Measurements from ENCODE around the gene EP400. TPM values are rescaled to one million over a fixed set of nuclear protein-coding genes. Genes with fewer than 3 reads are reported as not detected.

The EP400 gene
- total and polyA plus RNA-seq, 9 of the 15 experiments (the other 6 are each of a cell fraction or from before 2014, with no cell fraction given), result 4.5 to 58.0 (median 7.0) TPM

- Histone ChIP-seq H3K4me2 (ENCODE audit: insufficient read depth, low read length) (no peak overlapping the region), H3K79me2 (ENCODE audit: control insufficient read depth, insufficient read depth, low read length) (no peaks in the 10 kb centered on the region), H3K9me1 (ENCODE audit: control insufficient read depth, insufficient read depth, low read length) (no peaks in the 10 kb centered on the region), H3K4me1 (replicated peaks in 1 of 2; ENCODE audit: control insufficient read depth in 2 of 2, insufficient read depth in 2 of 2, low read length in 2 of 2) (peaks cover 0 to 6% of the 10 kb centered on the region in 2 experiments; a peak in 1 of 5 replicates), H3K27me3 (ENCODE audit: control insufficient read depth in 2 of 2, insufficient read depth in 2 of 2, low read length in 2 of 2) (no peaks in the 10 kb centered on the region), H3K9ac (ENCODE audit: insufficient read depth in 1 of 2, low read depth in 2 of 2, low read length in 2 of 2) (no peak overlapping the region), H3K36me3 (ENCODE audit: control insufficient read depth, insufficient read depth, low read length) (peaks cover 94% of the 10 kb centered on the region), H3K9me3 (replicated peaks; ENCODE audit: control insufficient read depth, insufficient read depth, low read depth, low read length) (no peaks in the 10 kb centered on the region), H2AFZ (ENCODE audit: low read depth, low read length) (no peak overlapping the region), H3K27ac (ENCODE audit: extremely low read depth, low read depth, low read length) (no peak overlapping the region), H4K20me1 (replicated peaks; ENCODE audit: control insufficient read depth, insufficient read depth, low read length) (no peaks in the 10 kb centered on the region; the same call in 1 of the 2 replicates), H3K4me3 (no peak overlapping the region)
- intact Hi-C loops (cut with micrococcal nuclease) (no loop called here), in situ Hi-C loops (cut with MboI) (no loop called here)
- 98% methylated on average over 18 of the region's 18 CpGs for WGBS (ENCODE audit: insufficient coverage, low coverage, missing lambda C conversion rate)
- no peak for DNase-seq (ENCODE audit: extremely low read depth in 1 of 4, low spot score in 3 of 4)
- POLR2A ChIA-PET, result no interaction called here
- CTCF ChIA-PET (ENCODE audit: low intra/inter-chr PET ratio), result no interaction called here
- no peak for TF ChIP-seq POU5F1 (IDR thresholded peaks at IDR 0.05; ENCODE audit: borderline replicate concordance, low read depth, low read length, partially characterized antibody)
- no peak for TF ChIP-seq MAFG (tag; conservative IDR thresholded peaks at IDR 0.05)
- TF ChIP-seq NUFIP1 (IDR thresholded peaks at IDR 0.05; ENCODE audit: partially characterized antibody), result no peak
- TF ChIP-seq CREB3L1 (IDR thresholded peaks at IDR 0.05; ENCODE audit: borderline replicate concordance, low read depth), result no peak
- no peak for TF ChIP-seq THRA (IDR thresholded peaks at IDR 0.05)
- TF ChIP-seq ZNF133 (CRISPR knock-in tag; IDR thresholded peaks at IDR 0.05), result no peak
- no peak for TF ChIP-seq SPI1 (IDR thresholded peaks at IDR 0.05; ENCODE audit: borderline replicate concordance, low read depth, low read length)
- TF ChIP-seq LARP7 (IDR thresholded peaks at IDR 0.05), result no peak
- TF ChIP-seq SMAD4 (CRISPR knock-in tag; conservative IDR thresholded peaks at IDR 0.05), result no peak
- TF ChIP-seq ZNF436 (CRISPR knock-in tag; IDR thresholded peaks at IDR 0.05), result no peak
- no peak for TF ChIP-seq DNMT1 (IDR thresholded peaks at IDR 0.05)
- TF ChIP-seq SRSF9 (IDR thresholded peaks at IDR 0.05; ENCODE audit: borderline replicate concordance, low read depth, low read length), result no peak
- TF ChIP-seq KLF10 (CRISPR knock-in tag; IDR thresholded peaks at IDR 0.05), result no peak
- FAIRE-seq, result no peak
- ATAC-seq, result no peak
- BruUV-seq (replicated peaks), result no TSS peak
Measured at GRCh38 chr12:132026796-132027500, 77.2 kb downstream of the EP400 start.
